Muscle of leg (tissue), 11 donors: ENCODE results near the gene NFIA. TPM values are rescaled to one million over a fixed set of nuclear protein-coding genes. Genes with fewer than 3 reads are reported as not detected.

ENCODE experiments used
- DNase-seq: peaks from one replicate; pipeline ENCODE4 v3.0.0; 2013
- H3K27ac ChIP-seq: one replicate; pipeline ENCODE4 v1.5.1; 2013; ENCODE audit warnings: mild to moderate bottlenecking, low read length, control low read depth
- H3K27me3 ChIP-seq: one replicate; pipeline ENCODE4 v1.6.1; 2013; ENCODE audit warnings: low read length; ENCODE audit not compliant: control insufficient read depth, insufficient read depth
- H3K36me3 ChIP-seq: one replicate; pipeline ENCODE4 v1.6.1; 2013; ENCODE audit warnings: low read length; ENCODE audit not compliant: control insufficient read depth, insufficient read depth
- H3K4me1 ChIP-seq: one replicate; pipeline ENCODE4 v1.6.1; 2013; ENCODE audit warnings: low read length; ENCODE audit not compliant: control insufficient read depth, insufficient read depth
- H3K4me3 ChIP-seq: one replicate; pipeline ENCODE4 v1.5.1; 2013; ENCODE audit warnings: low read length, control low read depth
- H3K9me3 ChIP-seq: replicated peaks from 2 replicates; pipeline ENCODE4 v1.6.1; 2013; ENCODE audit warnings: low read depth, low read length; ENCODE audit not compliant: control insufficient read depth
- WGBS: methylation state at CpG from one replicate; pipeline ENCODE4 v1.1.5; 2013; ENCODE audit warnings: missing lambda C conversion rate; ENCODE audit not compliant: insufficient coverage; 5-methylcytosine and 5-hydroxymethylcytosine counted together
- polyA plus RNA-seq, 8 donors: library from polyadenylated mRNA; unstranded; fragments of 120-200 nt; gene quantifications; one replicate each; pipeline versions ENCODE4 v1.2.1 to v1.2.3, GENCODE V29; 2013; ENCODE audit warnings: inconsistent platforms in 1 of 8, low replicate concordance in 1 of 8; ENCODE audit not compliant: insufficient read length in 8 of 8, insufficient read depth in 1 of 8
- total RNA-seq: library from RNA; stranded (reverse); fragments of 120-200 nt; gene quantifications from one replicate; pipeline ENCODE4 v1.2.4, GENCODE V29; 2013

Gene NFIA
- total and polyA plus RNA-seq, 9 donors, result 21.6 to 41.0 (median 29.7) TPM

GRCh38 chr1:61133335-61134019 lies 51.1 kb downstream of the NFIA start:
- H3K4me3 ChIP-seq, result no peak overlapping the region
- no peaks in the 10 kb centered on the region for H3K9me3 ChIP-seq
- H3K27ac ChIP-seq, result peak overlapping the region; percentile 82
- H3K27me3 ChIP-seq, result no peaks in the 10 kb centered on the region
- DNase-seq, result no peak
- no peaks in the 10 kb centered on the region for H3K36me3 ChIP-seq
- 100% methylated on average over 1 of the region's 4 CpGs for WGBS
- H3K4me1 ChIP-seq, result peaks cover 4% of the 10 kb centered on the region

- no peaks in the 10 kb centered on the region for H3K9me3 ChIP-seq
- peaks cover 14% of the 10 kb centered on the region for H3K4me1 ChIP-seq
Measured at GRCh38 chr1:61135291-61135690, 52.9 kb downstream of the NFIA start.

DNA sequence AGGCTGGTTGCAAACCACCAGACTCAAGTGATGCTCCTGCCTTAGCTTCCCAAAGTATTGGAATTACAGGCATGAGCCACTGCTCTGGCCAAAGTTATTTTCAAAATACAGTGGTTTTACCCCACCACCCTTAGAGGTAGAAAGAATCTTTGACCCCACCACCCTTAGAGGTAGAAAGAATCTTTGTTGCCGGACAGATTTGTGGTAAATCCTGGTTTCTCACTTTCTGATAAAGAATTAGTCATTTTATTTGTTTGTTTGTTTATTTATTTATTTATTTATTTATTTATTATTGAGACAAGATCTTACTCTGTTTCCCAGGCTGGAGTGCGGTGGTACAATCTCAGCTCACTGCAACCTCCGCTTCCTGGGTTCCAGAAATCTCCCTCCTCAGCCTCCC lies 55.9 kb downstream of the NFIA start:
- no CpG with 5 or more reads among the region's 3 CpGs for WGBS
- Histone ChIP-seq H3K4me3 (no peak overlapping the region), H3K27me3 (no peaks in the 10 kb centered on the region), H3K4me1 (peaks cover 18% of the 10 kb centered on the region), H3K9me3 (no peaks in the 10 kb centered on the region), H3K27ac (no peak overlapping the region), H3K36me3 (no peaks in the 10 kb centered on the region)
- no peak for DNase-seq

More at GRCh38 chr1:61135291-61135690, 52.9 kb downstream of the NFIA start:
- WGBS, result 100% methylated on average over 1 of the region's 3 CpGs
- no peak for DNase-seq
- no peaks in the 10 kb centered on the region for H3K27me3 ChIP-seq
- H3K36me3 ChIP-seq, result no peaks in the 10 kb centered on the region
- no peak overlapping the region for H3K4me3 ChIP-seq
- H3K27ac ChIP-seq, result no peak overlapping the region

- H3K4me3 ChIP-seq, result no peak overlapping the region
- no peak for DNase-seq
- no peaks in the 10 kb centered on the region for H3K36me3 ChIP-seq
- 62% methylated on average over 7 of the region's 15 CpGs for WGBS
- H3K27ac ChIP-seq, result peak overlapping the region; percentile 39
- H3K9me3 ChIP-seq, result no peaks in the 10 kb centered on the region
- H3K4me1 ChIP-seq, result peaks cover 18% of the 10 kb centered on the region
- no peaks in the 10 kb centered on the region for H3K27me3 ChIP-seq
Measured at GRCh38 chr1:61138921-61139774, 56.8 kb downstream of the NFIA start.

- H3K36me3 ChIP-seq, result peaks cover 3% of the 10 kb centered on the region
- no peak overlapping the region for H3K4me3 ChIP-seq
- H3K9me3 ChIP-seq, result no peaks in the 10 kb centered on the region
- WGBS, result no CpG with 5 or more reads among the region's 7 CpGs
- H3K27me3 ChIP-seq, result no peaks in the 10 kb centered on the region
- peak overlapping the region; percentile 39 for H3K27ac ChIP-seq
- peaks cover 18% of the 10 kb centered on the region for H3K4me1 ChIP-seq
- DNase-seq, result no peak
Measured at GRCh38 chr1:61139775-61140549, 57.6 kb downstream of the NFIA start.

DNA sequence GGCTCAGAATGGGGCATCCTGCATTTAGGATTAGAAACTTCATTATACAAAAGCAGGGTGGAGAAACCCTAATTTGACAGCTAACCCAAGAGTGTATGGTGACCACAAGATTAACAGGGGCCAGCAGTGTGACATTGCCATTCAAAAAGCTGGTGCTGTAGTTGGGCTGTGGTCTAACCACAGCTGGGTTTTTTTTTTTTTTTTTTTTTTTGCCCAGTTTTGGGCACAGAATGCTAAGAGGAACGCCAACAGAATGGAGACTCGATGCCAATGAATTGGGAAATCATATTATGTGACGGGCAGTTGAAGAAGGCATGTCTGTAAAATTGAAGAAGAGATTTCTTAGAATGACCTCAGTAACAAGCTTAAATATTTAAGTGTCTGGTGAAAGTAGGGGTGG lies 58.4 kb downstream of the NFIA start:
- WGBS, result no CpG with 5 or more reads among the region's 3 CpGs
- no peak overlapping the region for H3K4me3 ChIP-seq

DNA sequence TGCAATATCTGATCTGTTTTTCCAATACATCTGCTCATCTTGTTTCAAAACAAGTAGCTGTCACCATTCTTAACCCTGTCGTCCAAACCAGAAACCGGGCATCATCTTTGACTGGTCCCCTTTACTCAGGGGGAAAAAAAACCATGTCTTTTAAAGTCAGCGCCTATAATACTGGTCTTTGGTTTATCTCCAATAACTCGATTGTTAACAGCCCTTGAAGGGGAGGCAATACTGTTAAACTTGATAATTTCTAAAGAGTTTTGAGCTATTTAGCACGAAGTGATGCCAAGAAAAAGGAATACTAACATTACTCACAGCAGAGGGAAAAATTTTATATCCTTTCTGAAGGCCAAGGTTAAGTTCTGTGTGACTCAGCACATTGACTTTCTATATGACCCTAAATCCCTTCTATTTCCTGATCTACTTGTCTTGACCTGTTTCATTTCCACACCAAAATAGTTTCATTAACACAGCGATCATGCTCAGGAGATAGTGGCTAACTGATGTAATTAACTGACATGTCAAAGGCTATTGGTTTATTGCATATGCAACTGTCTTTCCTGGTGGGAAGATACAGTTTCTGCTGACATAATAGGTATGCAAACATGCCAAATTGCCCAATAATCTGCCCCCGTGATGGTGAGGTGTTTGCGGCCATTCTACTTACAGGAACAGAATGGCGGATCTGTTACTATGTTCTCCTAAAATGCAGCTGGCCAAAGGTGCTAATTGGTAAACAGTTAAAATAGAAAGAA lies 59.1 kb downstream of the NFIA start:
- WGBS, result 66% methylated on average over 3 of the region's 9 CpGs
- Histone ChIP-seq H3K36me3 (peaks cover 3% of the 10 kb centered on the region), H3K9me3 (no peaks in the 10 kb centered on the region), H3K4me1 (peaks cover 18% of the 10 kb centered on the region), H3K4me3 (no peak overlapping the region), H3K27me3 (no peaks in the 10 kb centered on the region), H3K27ac (peak overlapping the region; percentile 54)
- peak; percentile 59 for DNase-seq

More for the DNA sequence above, 58.4 kb downstream of the NFIA start:
- no peaks in the 10 kb centered on the region for H3K9me3 ChIP-seq
- H3K36me3 ChIP-seq, result peaks cover 3% of the 10 kb centered on the region
- no peaks in the 10 kb centered on the region for H3K27me3 ChIP-seq
- H3K4me1 ChIP-seq, result peaks cover 18% of the 10 kb centered on the region
- DNase-seq, result peak; percentile 41
- peak overlapping the region; percentile 54 for H3K27ac ChIP-seq

DNA sequence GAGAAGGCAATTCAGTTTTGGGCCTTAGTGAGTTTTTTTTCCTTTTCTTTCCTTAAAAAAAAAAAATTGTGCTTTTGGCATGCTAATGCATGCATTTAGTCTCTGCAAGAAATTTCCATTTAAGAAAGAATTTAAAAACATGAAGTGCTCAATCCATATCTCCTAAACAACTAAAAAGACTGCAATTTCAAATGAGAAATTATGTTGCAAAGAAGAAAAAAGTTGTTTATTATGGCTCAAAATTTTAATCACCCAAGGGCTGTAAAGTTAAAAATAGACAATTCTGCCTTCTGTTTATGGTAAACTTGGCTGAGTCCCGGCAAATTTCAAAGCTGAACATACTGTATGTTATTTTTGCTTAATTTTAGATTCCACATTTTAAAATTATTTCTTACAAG lies 59.7 kb downstream of the NFIA start:
- peak overlapping the region; percentile 32 for H3K27ac ChIP-seq
- H3K4me3 ChIP-seq, result no peak overlapping the region
- no peaks in the 10 kb centered on the region for H3K9me3 ChIP-seq
- H3K4me1 ChIP-seq, result peaks cover 18% of the 10 kb centered on the region
- peak; percentile 44 for DNase-seq
- peaks cover 3% of the 10 kb centered on the region for H3K36me3 ChIP-seq
- no CpG with 5 or more reads among the region's 1 CpG for WGBS
- H3K27me3 ChIP-seq, result no peaks in the 10 kb centered on the region

DNA sequence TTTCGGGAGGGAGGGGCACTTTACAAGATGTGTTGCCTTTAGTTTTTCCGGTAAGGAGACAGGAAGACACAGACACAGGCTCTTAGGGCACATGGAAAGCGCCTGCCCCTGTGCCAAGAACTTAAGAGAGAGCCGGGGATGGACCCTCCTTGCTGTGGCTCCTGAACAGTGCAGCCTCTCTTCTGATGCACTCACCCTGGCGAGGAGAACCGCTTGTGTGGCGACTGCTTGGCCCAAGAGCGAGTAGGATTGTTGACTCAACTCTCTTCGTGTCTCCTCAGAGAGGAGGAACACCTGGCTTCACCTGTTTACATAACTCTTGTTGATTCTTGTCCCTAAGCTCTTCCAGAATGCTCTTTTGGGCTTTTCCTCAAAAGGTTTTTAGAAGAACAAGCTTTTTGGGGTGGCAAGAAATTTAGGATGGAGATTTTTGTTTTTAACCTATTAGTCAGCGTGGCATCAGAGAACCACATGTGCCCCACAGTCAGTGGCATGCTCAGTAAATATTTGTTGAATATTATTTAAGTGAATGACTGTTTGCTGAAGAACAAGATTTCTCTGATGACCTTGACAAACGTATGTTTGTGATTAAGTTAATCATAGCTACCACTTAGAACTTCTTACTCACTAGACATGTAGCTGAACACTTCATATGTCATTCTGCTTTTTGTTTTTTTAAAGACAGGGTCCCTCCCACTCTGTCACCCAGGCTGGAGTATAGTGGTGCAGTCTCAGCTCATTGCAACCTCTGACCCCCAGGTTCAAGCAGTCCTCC lies 60.6 kb downstream of the NFIA start:
- no peak overlapping the region for H3K4me3 ChIP-seq
- no peaks in the 10 kb centered on the region for H3K27me3 ChIP-seq
- H3K9me3 ChIP-seq, result no peaks in the 10 kb centered on the region
- peaks cover 18% of the 10 kb centered on the region for H3K4me1 ChIP-seq
- no peak for DNase-seq
- H3K27ac ChIP-seq, result no peak overlapping the region
- peaks cover 3% of the 10 kb centered on the region for H3K36me3 ChIP-seq
- WGBS, result 75% methylated on average over 8 of the region's 11 CpGs
